K562 (cell line): ENCODE measurements around the gene KDM5A. TPM values are rescaled to one million over a fixed set of nuclear protein-coding genes. Genes with fewer than 3 reads are reported as not detected.
A peak's percentile ranks its signal among the peaks of the same experiment; 100 is the strongest.

ENCODE experiments used
- BCOR ChIP-seq: fragments of 450-650 bp; IDR thresholded peaks from 2 replicates; pipeline ENCODE4 v1.6.1; 2016
- DNMT1 ChIP-seq: fragments of 450-650 bp; IDR thresholded peaks from 2 replicates; pipeline ENCODE4 v1.6.1; 2016; ENCODE audit warnings: antibody characterized with exemption, mild to moderate bottlenecking
- E2F3 ChIP-seq: fragments of 250-450 bp; sonication (Bioruptor Pico); IDR thresholded peaks from 2 replicates; pipeline ENCODE4 v1.4.0; 2020; ENCODE audit warnings: mild to moderate bottlenecking
- ERF ChIP-seq: fragments of 450-650 bp; formaldehyde crosslinking; IDR thresholded peaks from 2 replicates; pipeline ENCODE4 v1.4.0; 2020; ENCODE audit warnings: mild to moderate bottlenecking, mixed read lengths
- IRF2 ChIP-seq: sonication (generic); formaldehyde crosslinking; IDR thresholded peaks from 2 replicates; pipeline ENCODE4 v1.8.1; 2022; ENCODE audit warnings: mild to moderate bottlenecking, missing genetic modification reagents
- KDM4B ChIP-seq, 2 experiments: fragments of 450-650 bp in 1 of 2; sonication (generic) in 1 of 2; IDR thresholded peaks; 2 replicates each; pipeline ENCODE4 v1.6.1; 2016 to 2017; ENCODE audit warnings: borderline replicate concordance in 2 of 2, antibody characterized with exemption in 1 of 2, low read depth in 1 of 2, mild to moderate bottlenecking in 1 of 2
- SLC30A9 ChIP-seq: fragments of 250-450 bp; sonication (Bioruptor Pico); IDR thresholded peaks from 2 replicates; pipeline ENCODE4 v1.8.0; 2022; ENCODE audit warnings: mild to moderate bottlenecking, moderate library complexity
- ZNF77 ChIP-seq: fragments of 250-450 bp; sonication (Bioruptor Pico); IDR thresholded peaks from 2 replicates; pipeline ENCODE4 v1.5.0; 2020
- polyA plus RNA-seq, 8 experiments: library from polyadenylated mRNA; depleted of rRNA in 4 of 8; stranded (reverse) in 5 of 8; unstranded in 3 of 8; fragments of >200 nt; fragmentation: Nextera tagmentation in 2 of 8; fragmentation: Illumina TruSeq in 1 of 8; extraction: Ambion mirVana in 2 of 8; extraction: Trizol in 1 of 8; gene quantifications; 2 replicates each; pipeline versions ENCODE4 v1.2.1 to v1.2.3, GENCODE V29; 2011 to 2014; ENCODE audit warnings: inconsistent platforms in 1 of 8, missing spikeins in 1 of 8
- total RNA-seq, 7 experiments: library from RNA; depleted of rRNA in 6 of 7; stranded (reverse); fragments of >200 nt in 6 of 7; fragmentation: Illumina TruSeq in 2 of 7; extraction: Trizol in 2 of 7; gene quantifications; 2 replicates each; pipeline versions ENCODE4 v1.2.1 to v1.2.3, GENCODE V29; 2011 to 2021; ENCODE audit warnings: low replicate concordance in 1 of 7
- TF ChIP-seq, protein P1 (sequence below): IDR thresholded peaks from 2 replicates; pipeline ENCODE4 v1.6.1; 2012; ENCODE audit warnings: low read depth, low read length, improper control_type of control experiment, borderline replicate concordance
- TF ChIP-seq, protein P2 (sequence below): fragments of 450-650 bp; formaldehyde crosslinking; IDR thresholded peaks from 2 replicates; pipeline ENCODE4 v1.4.0; 2020; ENCODE audit warnings: mild to moderate bottlenecking, moderate library complexity
- TF ChIP-seq, protein P3 (sequence below): fragments of 250-450 bp; sonication (Bioruptor Pico); IDR thresholded peaks from 2 replicates; pipeline ENCODE4 v1.5.0; 2021; ENCODE audit warnings: mild to moderate bottlenecking, moderate library complexity
- TF ChIP-seq, protein P4 (sequence below): fragments of 150-350 bp; conservative IDR thresholded peaks from 2 replicates; pipeline ENCODE4 v1.6.1; 2014; ENCODE audit warnings: low read length
- TF ChIP-seq, protein P5 (sequence below): sonication (generic); formaldehyde crosslinking; IDR thresholded peaks from 2 replicates; pipeline ENCODE4 v1.8.0; 2022; ENCODE audit warnings: mild to moderate bottlenecking, missing genetic modification reagents, borderline replicate concordance

The KDM5A gene
- total and polyA plus RNA-seq, 9 of the 15 experiments (the other 6 are each of a cell fraction or from before 2014, with no cell fraction given), result 5.5 to 35.1 (median 13.1) TPM

DNA sequence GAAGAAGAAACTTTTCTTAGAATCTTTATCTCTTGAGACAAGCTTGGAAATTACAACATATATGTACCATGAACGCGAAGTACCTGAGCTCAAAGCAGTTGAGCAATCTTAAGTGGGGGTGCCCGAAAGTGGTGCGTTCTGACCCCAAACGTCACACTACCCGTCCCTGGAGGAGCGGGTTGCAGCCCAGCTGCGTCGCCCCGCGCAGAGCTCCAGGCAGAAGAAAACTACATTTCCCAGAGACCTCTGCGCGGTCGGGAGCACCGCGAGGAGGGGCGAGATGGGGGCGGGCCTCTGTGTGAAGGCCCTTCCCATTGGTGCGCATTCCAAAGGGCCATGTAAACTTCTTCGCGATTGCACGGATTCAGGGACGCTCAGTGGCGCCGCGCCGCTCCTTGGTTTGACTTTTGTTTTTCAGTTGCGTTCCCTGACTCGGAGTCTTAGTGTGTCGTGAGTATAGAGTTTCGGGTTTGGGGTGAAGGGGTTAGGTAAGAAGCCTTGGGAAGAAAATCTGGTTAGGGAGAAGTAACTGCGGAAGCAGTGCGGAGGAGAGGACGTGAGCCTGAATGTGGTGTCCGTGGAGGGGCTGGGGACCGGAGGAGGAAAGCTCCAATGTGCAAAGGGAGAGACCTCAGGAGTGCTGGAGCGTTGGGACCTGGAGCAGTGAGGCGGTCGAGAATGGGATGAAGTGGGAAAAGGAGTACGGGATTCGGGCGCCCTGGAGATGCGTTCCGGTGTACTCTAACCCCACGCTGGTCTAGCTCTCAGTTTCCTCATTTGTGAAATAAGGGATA is 12.3 kb upstream of the KDM5A start, which contains the start of gene CCDC77 (continued):
- no peak for TF ChIP-seq KDM4B (IDR thresholded peaks at IDR 0.05; ENCODE audit: borderline replicate concordance in 2 of 2, low read depth in 1 of 2)
- TF ChIP-seq, protein P1, sequence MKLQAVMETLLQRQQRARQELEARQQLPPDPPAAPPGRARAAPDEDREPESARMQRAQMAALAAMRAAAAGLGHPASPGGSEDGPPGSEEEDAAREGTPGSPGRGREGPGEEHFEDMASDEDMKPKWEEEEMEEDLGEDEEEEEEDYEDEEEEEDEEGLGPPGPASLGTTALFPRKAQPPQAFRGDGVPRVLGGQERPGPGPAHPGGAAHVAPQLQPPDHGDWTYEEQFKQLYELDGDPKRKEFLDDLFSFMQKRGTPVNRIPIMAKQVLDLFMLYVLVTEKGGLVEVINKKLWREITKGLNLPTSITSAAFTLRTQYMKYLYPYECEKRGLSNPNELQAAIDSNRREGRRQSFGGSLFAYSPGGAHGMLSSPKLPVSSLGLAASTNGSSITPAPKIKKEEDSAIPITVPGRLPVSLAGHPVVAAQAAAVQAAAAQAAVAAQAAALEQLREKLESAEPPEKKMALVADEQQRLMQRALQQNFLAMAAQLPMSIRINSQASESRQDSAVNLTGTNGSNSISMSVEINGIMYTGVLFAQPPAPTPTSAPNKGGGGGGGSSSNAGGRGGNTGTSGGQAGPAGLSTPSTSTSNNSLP, result no peak
- TF ChIP-seq, protein P2, sequence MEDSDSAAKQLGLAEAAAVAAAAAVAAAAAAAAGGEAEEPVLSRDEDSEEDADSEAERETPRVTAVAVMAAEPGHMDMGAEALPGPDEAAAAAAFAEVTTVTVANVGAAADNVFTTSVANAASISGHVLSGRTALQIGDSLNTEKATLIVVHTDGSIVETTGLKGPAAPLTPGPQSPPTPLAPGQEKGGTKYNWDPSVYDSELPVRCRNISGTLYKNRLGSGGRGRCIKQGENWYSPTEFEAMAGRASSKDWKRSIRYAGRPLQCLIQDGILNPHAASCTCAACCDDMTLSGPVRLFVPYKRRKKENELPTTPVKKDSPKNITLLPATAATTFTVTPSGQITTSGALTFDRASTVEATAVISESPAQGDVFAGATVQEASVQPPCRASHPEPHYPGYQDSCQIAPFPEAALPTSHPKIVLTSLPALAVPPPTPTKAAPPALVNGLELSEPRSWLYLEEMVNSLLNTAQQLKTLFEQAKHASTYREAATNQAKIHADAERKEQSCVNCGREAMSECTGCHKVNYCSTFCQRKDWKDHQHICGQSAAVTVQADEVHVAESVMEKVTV (CRISPR knock-in tag), result no peak
- TF ChIP-seq DNMT1, result no peak
- TF ChIP-seq E2F3 (CRISPR knock-in tag), result no peak
- no peak for TF ChIP-seq ZNF77 (CRISPR knock-in tag)
- TF ChIP-seq SLC30A9 (CRISPR knock-in tag), result no peak
- TF ChIP-seq, protein P3, sequence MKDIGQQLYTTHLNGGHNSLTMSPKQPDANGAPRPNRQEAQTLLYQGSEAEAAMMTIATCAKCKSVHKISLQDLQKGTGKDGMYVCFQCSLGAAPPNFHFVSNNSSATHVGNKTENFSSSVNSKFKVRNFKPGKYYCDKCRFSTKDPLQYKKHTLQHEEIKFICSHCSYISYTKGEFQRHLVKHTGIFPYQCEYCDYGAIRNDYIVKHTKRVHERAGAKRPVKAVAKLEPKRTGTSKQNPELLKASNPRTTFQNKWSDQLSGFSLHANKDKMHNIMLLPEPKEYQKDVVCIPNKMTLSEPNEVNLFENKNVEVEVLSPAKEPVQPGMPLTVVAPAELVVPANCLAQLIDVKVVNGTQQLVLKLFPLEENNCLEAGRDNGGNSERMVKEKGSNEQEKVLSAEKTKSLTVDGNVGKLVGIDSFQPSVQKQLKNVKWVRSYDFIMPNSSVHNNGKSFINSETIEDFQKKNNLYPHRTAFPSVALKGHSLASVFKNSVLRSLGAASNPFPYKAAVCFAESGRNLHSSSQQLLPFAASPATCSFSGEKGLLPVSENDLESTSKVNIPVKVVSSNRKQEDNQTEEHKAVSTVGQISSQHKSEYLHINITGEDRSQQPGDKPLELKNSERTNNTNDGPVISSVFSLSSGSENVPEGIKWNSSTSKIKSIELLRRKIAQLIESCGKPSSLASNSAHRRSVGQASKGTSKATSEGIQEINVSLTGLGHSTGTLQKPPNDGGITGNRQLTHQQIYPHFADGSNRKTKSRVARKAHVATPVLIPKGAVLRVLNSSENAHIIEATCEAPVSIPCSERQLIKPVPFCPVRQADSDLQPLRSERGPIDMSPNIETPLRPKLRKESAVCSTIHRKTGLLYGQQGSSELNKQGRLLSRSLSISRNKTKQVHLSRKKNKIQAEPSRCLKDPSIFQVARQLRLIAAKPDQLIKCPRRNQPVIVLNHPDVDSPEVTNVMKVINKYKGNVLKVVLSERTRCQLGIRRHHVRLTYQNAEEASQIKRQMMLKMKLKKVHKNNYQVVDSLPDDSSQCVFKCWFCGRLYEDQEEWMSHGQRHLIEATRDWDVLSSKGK (CRISPR knock-in tag), result no peak
- TF ChIP-seq IRF2, result no peak
- TF ChIP-seq, protein P4, sequence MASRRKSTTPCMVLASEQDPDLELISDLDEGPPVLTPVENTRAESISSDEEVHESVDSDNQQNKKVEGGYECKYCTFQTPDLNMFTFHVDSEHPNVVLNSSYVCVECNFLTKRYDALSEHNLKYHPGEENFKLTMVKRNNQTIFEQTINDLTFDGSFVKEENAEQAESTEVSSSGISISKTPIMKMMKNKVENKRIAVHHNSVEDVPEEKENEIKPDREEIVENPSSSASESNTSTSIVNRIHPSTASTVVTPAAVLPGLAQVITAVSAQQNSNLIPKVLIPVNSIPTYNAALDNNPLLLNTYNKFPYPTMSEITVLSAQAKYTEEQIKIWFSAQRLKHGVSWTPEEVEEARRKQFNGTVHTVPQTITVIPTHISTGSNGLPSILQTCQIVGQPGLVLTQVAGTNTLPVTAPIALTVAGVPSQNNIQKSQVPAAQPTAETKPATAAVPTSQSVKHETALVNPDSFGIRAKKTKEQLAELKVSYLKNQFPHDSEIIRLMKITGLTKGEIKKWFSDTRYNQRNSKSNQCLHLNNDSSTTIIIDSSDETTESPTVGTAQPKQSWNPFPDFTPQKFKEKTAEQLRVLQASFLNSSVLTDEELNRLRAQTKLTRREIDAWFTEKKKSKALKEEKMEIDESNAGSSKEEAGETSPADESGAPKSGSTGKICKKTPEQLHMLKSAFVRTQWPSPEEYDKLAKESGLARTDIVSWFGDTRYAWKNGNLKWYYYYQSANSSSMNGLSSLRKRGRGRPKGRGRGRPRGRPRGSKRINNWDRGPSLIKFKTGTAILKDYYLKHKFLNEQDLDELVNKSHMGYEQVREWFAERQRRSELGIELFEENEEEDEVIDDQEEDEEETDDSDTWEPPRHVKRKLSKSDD, result peak; percentile 59; the same call in 1 of the 2 replicates
- no peak for TF ChIP-seq BCOR
- TF ChIP-seq, protein P5, sequence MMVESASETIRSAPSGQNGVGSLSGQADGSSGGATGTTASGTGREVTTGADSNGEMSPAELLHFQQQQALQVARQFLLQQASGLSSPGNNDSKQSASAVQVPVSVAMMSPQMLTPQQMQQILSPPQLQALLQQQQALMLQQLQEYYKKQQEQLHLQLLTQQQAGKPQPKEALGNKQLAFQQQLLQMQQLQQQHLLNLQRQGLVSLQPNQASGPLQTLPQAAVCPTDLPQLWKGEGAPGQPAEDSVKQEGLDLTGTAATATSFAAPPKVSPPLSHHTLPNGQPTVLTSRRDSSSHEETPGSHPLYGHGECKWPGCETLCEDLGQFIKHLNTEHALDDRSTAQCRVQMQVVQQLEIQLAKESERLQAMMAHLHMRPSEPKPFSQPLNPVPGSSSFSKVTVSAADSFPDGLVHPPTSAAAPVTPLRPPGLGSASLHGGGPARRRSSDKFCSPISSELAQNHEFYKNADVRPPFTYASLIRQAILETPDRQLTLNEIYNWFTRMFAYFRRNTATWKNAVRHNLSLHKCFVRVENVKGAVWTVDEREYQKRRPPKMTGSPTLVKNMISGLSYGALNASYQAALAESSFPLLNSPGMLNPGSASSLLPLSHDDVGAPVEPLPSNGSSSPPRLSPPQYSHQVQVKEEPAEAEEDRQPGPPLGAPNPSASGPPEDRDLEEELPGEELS (CRISPR knock-in tag), result no peak
- TF ChIP-seq ERF (CRISPR knock-in tag), result no peak
